Activated T-cell treated with anti-CD3 and anti-CD28 coated beads for 24 hours (primary cell): ENCODE data around the gene SMIM43.

Experiments
- DNase-seq: peaks from one replicate; pipeline ENCODE4 v3.0.0-alpha.2; 2020; ENCODE audit warnings: low read depth

SMIM43 gene

DNA sequence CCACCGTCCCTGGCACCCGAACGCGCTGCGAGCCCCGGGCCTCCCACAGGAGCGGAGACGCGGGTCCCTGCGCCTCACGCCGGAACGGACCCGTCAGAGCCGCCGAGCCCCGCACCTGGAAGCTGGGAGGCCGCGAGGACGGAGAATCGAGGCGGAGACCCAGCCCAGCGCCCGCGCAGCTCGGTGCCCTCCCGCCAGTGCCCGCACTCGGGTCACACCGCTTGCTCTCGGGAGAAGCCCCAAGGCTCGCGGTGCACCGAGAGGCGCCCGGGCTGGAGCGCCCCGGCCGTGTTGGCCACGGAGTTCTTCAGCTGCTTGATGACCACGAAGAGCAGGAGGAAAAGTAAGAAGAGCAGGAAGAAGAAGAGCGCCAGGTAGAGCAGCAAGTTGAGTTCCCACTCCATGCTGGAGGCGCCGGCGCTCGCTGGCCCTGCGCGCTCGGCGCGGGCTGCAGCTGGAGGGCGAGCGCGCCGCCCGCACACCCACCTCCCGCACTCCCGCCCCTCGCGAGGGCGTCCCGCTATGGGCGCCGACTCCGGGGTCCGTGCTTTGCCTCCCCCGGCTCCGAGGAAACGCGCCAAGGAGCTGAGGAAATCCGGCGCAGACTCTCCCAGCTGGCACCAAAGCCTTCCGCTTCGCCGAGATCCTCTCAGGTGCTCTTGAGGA is at the start of gene SMIM43:
Gene SMIM43, minus strand, starts transcription at position 463 of the 666 bp plus-strand sequence. Its CDS starts 59 bp downstream, at position 404.
- no peak for DNase-seq

DNA sequence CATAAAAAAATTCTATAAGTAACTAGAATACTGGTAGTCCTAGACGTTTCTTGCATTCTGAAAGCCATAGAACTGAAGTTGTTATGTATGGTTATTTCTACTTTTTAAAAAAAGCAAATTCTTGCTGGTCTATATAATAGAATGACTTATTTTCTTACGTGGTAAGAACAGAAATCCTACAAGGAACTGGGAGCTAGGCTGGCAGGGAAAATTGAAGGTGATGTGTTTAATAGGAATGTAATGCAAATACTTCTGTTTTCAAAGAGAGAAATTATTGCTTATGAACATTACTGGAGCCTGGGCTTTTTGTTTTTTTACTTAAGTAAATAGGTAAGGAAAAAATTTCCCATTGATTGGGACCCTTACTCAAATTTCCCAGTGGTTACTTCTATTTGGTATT is 49.8 kb upstream of the SMIM43 start:
- no peak for DNase-seq

DNA sequence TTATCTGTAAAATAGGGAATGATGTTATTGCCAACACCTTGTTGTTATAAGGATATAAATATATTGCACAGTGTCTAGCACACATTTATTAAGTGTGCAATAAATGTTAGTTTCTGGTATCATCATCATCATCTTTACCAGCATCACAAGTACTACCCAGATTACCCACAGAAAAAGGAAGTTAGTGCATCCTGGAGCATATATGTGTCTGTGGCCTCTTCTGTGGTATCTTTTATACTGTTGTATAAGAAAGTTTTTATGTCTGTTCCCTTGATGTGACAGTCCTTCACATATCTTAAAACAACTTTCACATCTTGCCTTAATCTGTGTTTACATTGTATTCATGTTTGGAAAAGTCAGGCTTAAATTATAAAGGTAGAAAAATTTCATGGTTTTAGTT is 46.2 kb upstream of the SMIM43 start:
- no peak for DNase-seq

GRCh38 chr4:121806411-121806810 is 41.4 kb upstream of the SMIM43 start:
- no peak for DNase-seq

DNA sequence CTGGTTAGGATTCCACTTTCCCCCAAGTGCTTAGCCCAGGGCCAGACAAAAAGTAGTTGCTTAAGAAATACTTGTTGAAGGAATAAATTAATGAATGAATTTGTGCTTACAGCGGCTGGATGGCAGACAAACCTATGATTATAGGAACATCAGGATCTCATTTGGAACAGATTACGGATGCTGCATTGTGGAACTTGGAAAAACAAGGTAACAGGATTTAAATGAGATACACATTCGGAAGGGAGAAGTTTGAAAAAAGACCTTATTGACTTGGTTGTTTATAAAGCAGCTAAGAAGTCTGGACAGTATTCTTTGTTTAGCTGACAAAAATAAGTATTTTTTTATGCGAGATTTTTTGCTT is 36.7 kb upstream of the SMIM43 start:
- DNase-seq: no peak

DNA sequence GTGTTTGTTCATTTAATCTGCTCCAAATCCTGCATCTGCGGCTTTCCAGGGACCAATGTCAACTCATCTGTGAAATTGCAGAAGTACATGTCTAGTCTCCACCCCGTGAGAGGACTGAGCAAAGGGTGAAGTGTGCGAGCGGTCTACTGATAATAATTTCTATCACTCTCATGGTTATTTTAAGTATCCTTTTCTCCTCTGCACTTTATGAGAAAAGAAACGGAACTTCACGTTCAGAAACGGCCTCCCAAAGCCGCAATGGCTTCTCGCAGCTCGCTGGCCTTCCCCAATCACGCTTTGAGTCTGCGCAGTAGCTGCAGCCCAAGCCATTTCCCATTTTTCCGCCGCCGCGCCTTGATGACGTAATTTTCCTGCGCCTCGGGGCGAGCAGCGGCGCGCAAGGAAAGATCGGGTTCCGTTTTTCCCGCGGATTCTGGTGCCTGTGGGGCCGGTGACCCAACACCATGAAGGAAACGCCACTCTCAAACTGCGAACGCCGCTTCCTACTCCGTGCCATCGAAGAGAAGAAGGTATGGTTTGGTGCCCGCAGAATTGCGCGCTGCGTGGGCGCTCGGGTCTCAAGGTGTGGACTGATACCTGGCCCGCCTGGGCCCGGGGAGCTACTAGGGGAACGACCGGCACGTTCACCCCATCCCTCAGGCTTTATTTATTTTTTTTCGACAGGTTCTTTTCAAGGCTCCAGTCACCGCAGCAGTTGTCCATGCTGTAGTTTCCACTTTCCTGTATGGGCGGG is 36.2 kb upstream of the SMIM43 start, which contains the start of gene EXOSC9:
Gene EXOSC9, plus strand, starts transcription at position 363 of the 754 bp plus-strand sequence. Its CDS starts 102 bp downstream, at position 465.
- DNase-seq: peak; percentile 93

GRCh38 chr4:121800638-121800960 is 35.6 kb upstream of the SMIM43 start:
- no peak for DNase-seq

GRCh38 chr4:121799867-121800501 is 35.0 kb upstream of the SMIM43 start:
- no peak for DNase-seq

- DNase-seq: no peak
Measured at GRCh38 chr4:121799208-121799823, 34.4 kb upstream of the SMIM43 start.

DNA sequence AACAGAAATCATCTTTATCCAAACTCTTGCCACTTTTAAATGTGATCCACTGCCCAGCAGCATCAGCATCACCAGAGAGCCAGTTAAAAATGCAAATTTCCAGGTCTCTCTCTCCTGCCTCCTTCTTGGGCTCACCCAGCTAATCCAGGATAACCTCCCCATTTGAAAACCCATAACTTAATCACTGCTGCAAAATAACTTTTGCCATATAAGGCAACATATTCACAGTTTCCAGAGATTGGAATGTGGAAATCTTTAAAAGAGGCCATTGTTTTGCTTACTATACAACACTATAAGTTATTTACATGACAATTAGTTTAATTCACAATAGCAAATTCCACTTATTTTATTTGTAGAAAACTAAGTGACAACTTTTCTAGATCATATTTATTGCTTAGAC is 31.3 kb upstream of the SMIM43 start:
- no peak for DNase-seq

DNA sequence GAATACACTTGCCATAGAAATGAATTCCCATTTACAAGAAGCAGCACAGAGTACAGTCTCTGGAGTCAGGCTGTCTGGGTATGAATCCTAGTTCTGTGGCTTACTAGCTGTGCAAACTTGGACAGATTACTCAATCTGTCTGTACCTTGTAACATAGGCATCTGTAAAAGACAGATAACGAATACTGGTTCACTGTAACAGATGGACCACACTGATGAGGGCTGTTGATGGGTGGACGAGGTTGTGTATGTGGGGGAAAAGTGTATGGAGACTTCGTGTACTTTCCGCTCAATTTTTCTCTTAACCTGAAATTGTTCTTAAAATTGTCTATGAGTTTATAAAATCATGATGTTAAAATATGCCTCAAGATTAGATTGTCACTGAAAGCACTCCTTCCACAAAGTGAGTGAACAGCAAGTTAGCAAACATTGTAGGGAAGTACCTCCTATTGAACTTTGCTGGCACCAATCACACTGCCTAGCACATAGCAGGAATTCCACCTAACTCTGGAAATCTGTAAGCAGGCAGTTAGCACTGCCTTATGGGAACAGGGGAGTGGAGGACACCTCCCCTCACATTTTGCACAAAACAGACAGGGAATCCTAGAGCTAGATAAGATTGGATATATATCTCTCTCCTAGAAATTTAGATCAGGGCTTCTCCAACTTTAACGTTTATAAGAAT is 29.7 kb upstream of the SMIM43 start:
- no peak for DNase-seq

- no peak for DNase-seq
Measured at GRCh38 chr4:121792966-121793365, 28.0 kb upstream of the SMIM43 start.

GRCh38 chr4:121791481-121791880 is 26.5 kb upstream of the SMIM43 start:
- DNase-seq: no peak

DNA sequence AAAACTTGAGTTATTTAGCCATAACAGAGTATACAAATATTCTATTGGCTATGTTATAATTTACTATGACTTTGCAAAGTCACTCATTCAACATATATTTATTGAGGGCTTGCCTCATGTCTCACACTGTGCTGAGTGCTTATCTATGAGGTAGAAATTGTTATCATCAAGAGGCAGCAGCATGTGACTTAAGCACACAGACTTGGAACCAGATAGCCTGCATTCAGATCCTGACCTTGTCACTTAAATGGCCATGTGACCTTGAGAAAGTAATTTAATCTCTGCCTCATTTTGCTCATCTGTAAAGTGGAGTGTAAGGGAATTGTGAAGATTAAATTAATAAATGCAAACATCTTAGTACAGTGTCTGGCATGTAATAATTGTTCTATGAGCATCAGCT is 26.0 kb upstream of the SMIM43 start:
- no peak for DNase-seq

DNA sequence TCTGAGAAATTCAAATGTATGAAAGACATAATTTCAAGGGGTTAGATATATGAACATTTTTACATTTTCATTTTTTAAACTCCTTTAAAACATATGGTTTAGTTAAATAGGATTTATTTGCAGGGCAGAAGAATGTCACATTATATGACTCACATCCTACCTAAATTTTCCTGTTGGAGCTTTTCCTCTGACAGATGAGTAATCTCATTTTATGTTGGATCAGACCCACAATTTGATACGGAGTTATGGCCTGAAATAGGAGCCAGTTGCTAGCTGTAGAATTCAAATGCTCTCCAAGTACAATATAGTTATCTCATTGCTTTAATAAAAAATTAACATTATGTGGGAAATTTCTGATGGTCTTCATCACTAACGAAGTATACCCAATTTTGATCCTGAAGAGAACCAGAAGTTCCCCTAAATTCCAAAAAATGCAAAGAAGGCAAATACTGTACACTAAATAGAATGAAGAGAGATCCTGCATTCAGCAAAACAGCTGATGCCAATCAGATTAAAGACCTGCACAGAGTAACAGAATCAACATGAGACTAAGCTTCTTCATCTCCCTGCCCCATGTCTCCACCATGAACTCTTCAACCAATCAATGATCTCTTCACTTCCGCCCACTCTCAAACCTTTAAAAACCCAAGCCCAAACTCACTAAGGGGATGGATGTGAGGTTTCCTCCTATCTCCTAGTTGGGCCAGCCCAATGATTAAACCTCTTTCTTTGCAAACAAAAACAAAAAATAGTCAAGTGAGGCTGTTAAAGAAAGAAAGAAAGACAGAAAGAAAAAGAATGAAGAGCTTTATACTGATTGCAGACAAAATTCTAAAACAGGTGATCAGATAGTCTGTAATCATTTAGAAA is 25.2 kb upstream of the SMIM43 start:
- no peak for DNase-seq

DNA sequence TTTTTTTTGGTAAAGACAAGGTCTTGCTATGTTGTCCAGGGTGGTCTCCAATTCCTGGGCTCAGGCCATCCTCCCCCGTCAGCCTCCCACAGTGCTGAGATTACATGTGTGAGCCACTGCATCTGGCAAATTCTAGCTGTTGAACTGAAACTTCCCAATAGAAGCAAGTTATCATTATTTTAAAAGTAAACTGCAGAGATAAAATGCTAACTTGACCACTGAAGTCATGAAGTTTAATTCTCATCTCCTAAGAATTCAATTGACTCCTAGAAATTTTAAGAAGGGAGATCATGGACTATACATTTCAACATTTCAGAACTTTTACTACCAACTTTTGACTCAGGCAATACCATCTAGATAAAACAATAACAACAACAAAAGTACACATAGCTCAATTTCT is 24.5 kb upstream of the SMIM43 start:
- no peak for DNase-seq

DNA sequence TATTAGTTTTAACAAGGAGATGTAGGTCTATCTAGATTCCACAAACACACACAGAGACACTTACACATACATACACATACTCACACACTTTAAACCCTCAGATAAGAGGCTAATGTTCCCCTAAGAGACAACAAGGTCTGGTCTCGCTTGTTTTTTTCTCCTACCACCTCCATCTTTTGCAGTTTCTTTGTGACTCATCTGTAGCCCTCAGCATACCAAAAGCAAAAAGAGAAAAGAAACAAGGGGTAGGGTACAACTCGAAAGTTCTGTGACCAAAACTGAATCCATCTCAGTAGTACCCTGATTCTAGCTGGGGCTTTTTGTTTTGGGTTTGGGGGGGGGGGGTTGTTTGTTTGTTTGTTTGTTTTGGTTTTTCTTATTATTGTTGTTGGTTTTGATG is 23.9 kb upstream of the SMIM43 start:
- no peak for DNase-seq

GRCh38 chr4:121786221-121786620 is 21.3 kb upstream of the SMIM43 start:
- DNase-seq: no peak

DNA sequence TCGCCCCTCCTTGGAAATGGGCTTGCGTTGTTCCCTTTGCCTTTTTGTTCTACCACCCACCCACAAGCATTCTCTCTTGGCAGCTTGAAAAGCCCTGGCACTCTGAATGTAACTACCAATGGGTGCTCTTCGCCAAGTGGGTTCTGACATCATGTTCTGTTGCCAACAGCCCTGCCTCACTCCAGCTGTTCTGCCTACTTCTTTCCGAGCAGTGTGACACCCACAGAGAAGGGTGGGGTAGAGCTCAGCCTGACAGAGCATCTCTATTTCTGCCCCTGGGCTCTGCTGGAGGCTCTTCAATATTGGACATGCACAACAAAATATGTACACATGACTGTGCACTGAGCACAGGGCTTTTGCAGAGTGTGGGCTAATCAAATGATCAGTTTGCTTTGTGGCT is 20.5 kb upstream of the SMIM43 start:
- no peak for DNase-seq

- no peak for DNase-seq
Measured at GRCh38 chr4:121784975-121785374, 20.0 kb upstream of the SMIM43 start.

GRCh38 chr4:121784401-121784800 is 19.4 kb upstream of the SMIM43 start:
- no peak for DNase-seq
